Sigmoid colon (tissue), 7 donors: ENCODE results near the gene METTL14. TPM values are rescaled to one million over a fixed set of nuclear protein-coding genes. Genes with fewer than 3 reads are reported as not detected.

Experiments
- DNase-seq: peaks from one replicate; pipeline ENCODE4 v3.0.0-alpha.2; 2019
- H3K27ac ChIP-seq, 4 donors: fragments of 200-600 bp; sonication (generic); one replicate each; pipeline ENCODE4 v1.5.1; 2016 to 2019; ENCODE audit warnings: mild to moderate bottlenecking in 1 of 4
- H3K27me3 ChIP-seq, 3 donors: fragments of 200-600 bp; sonication (generic); one replicate each; pipeline ENCODE4 v1.5.1; 2019; ENCODE audit warnings: mild to moderate bottlenecking in 1 of 3
- H3K36me3 ChIP-seq, 4 donors: fragments of 200-600 bp; sonication (generic); one replicate each; pipeline ENCODE4 v1.5.1; 2016 to 2019
- H3K4me1 ChIP-seq, 4 donors: fragments of 200-600 bp; sonication (generic); one replicate each; pipeline ENCODE4 v1.5.1; 2017 to 2019
- H3K4me3 ChIP-seq, 4 donors: fragments of 200-600 bp; sonication (generic); one replicate each; pipeline ENCODE4 v1.5.1; 2017 to 2019; ENCODE audit warnings: mild to moderate bottlenecking in 2 of 4, moderate library complexity in 1 of 4
- H3K9me3 ChIP-seq, 4 donors: fragments of 200-600 bp in 3 of 4; sonication (generic) in 3 of 4; one replicate each; pipeline versions ENCODE4 v1.5.1 to v1.6.1; 2013 to 2019
- EP300 ChIP-seq, 4 donors: sonication (generic); formaldehyde crosslinking; IDR thresholded peaks; one replicate each; pipeline ENCODE4 v1.6.1; 2017; ENCODE audit warnings: antibody characterized with exemption in 4 of 4
- POLR2A ChIP-seq, 2 donors: fragments of 450-650 bp; IDR thresholded peaks; one replicate each; pipeline ENCODE4 v1.6.1; 2016; ENCODE audit warnings: antibody characterized with exemption in 2 of 2, mild to moderate bottlenecking in 2 of 2, moderate library complexity in 2 of 2
- POLR2AphosphoS5 ChIP-seq, 4 donors: sonication (generic); formaldehyde crosslinking; IDR thresholded peaks; one replicate each; pipeline ENCODE4 v1.6.1; 2017; ENCODE audit warnings: antibody characterized with exemption in 4 of 4
- WGBS, 2 donors: extraction: QIAGEN DNeasy Blood & Tissue Kit; methylation state at CpG; one replicate each; pipeline ENCODE4 v1.1.7; 2013; 5-methylcytosine and 5-hydroxymethylcytosine counted together
- intact Hi-C: fragments of 100-400 bp; cut with DNase I; formaldehyde crosslinking; loops from one replicate; pipeline ENCODE4 v1.15.1; 2023
- polyA plus RNA-seq, 3 donors: library from polyadenylated mRNA; stranded (reverse); fragments of 200-250 nt; gene quantifications; one replicate each; pipeline ENCODE4 v1.2.3, GENCODE V29; 2013
- total RNA-seq, 4 donors: library from RNA; depleted of rRNA; stranded (reverse); fragments of >200 nt; gene quantifications; one replicate each; pipeline ENCODE4 v1.1.0, GENCODE V29; 2016
- TF ChIP-seq, protein P1 (sequence below), 4 experiments: fragments of 450-650 bp in 3 of 4; fragments of 200-600 bp in 1 of 4; IDR thresholded peaks; one replicate each; pipeline ENCODE4 v1.5.1; 2016 to 2019; ENCODE audit warnings: antibody characterized with exemption in 4 of 4, mild to moderate bottlenecking in 3 of 4, moderate library complexity in 2 of 4
- donor health status: healthy with polysubstance abuse.
- donor health status: Bipolar disorder and iron deficiency.
- donor health status: healthy.

METTL14 gene
- total and polyA plus RNA-seq, 7 donors: 6.2 to 54.6 (median 13.8) TPM

DNA sequence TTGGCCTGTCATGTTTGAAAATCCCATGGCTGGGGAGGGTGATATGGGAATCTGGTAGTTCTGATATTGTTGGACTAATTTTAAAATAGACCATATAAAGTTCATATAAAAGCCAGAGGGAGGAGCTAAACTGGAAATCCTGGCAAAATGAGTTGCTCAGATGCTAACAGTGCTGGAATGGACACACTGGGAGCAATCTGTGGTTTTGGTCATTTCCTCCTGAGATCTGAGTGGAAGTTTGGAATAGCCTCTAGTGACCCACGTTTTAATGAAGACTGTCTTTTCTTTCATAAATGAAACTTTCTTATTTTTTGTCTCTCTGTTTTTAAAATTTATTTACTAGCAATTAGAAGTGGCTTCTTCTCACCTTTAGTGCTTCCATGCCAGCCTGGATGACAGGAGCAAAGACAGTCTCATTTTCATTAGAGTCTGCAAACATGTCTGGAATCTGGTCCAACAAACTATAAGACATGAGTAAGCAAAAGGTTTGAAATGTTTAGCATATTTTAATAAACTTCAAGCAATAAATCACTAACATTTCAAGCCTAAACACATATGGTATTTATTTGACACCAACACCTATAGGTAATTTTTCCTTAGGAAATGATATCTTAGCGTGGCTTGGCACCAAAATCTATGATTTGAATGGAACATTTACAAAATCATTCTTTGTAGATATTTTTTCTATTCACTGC is 66.6 kb downstream of the METTL14 start:
- Histone ChIP-seq H3K27ac (peak overlapping the region; percentile 50 to 88 (median 85)), H3K4me3 (no peak overlapping the region), H3K9me3 (no peaks in the 10 kb centered on the region), H3K4me1 (peaks cover 0 to 98% (median 67%) of the 10 kb centered on the region in 4 donors), H3K36me3 (peaks cover 0 to 11% (median 5%) of the 10 kb centered on the region in 4 donors), H3K27me3 (no peaks in the 10 kb centered on the region)
- TF ChIP-seq, protein P1, sequence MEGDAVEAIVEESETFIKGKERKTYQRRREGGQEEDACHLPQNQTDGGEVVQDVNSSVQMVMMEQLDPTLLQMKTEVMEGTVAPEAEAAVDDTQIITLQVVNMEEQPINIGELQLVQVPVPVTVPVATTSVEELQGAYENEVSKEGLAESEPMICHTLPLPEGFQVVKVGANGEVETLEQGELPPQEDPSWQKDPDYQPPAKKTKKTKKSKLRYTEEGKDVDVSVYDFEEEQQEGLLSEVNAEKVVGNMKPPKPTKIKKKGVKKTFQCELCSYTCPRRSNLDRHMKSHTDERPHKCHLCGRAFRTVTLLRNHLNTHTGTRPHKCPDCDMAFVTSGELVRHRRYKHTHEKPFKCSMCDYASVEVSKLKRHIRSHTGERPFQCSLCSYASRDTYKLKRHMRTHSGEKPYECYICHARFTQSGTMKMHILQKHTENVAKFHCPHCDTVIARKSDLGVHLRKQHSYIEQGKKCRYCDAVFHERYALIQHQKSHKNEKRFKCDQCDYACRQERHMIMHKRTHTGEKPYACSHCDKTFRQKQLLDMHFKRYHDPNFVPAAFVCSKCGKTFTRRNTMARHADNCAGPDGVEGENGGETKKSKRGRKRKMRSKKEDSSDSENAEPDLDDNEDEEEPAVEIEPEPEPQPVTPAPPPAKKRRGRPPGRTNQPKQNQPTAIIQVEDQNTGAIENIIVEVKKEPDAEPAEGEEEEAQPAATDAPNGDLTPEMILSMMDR (IDR thresholded peaks at IDR 0.05): no peak
- TF ChIP-seq POLR2A (IDR thresholded peaks at IDR 0.05) (no peak), EP300 (IDR thresholded peaks at IDR 0.05) (no peak), POLR2AphosphoS5 (IDR thresholded peaks at IDR 0.05) (no peak)
- no peak for DNase-seq
- intact Hi-C loops: no loop called here
- 90 to 91% methylated on average over 2 of the region's 2 CpGs for WGBS, 2 donors

DNA sequence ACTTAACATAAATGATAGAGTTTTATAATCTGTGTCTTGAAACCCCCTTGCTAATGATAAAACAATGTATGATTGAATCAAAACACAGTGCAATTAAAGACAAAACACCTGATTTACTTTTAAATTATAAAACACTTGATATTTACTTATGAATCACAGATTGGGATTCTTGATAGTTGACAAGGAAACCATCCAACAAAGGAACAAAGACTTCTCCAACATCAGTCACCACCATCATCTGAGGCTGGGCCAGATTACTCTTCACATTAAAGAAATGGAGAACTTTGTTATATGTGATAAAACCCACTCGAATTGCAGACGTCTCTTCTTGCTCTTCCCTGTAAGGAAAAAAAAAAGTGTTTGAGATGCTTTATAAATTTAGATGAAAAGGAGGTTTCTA is 67.4 kb downstream of the METTL14 start:
- TF ChIP-seq EP300 (IDR thresholded peaks at IDR 0.05): no peak
- TF ChIP-seq, protein P1 (IDR thresholded peaks at IDR 0.05): no peak
- DNase-seq: no peak
- peak overlapping the region in 3 of 4 donors; percentile 83 to 88 (median 87) for H3K27ac ChIP-seq
- 73 to 85% methylated on average over 2 of the region's 2 CpGs for WGBS, 2 donors
- H3K27me3 ChIP-seq: no peaks in the 10 kb centered on the region
- intact Hi-C loops: no loop called here
- H3K36me3 ChIP-seq: peaks cover 0 to 11% (median 5%) of the 10 kb centered on the region in 4 donors
- H3K9me3 ChIP-seq: no peaks in the 10 kb centered on the region
- peaks cover 0 to 98% (median 67%) of the 10 kb centered on the region in 4 donors for H3K4me1 ChIP-seq
- no peak overlapping the region for H3K4me3 ChIP-seq

DNA sequence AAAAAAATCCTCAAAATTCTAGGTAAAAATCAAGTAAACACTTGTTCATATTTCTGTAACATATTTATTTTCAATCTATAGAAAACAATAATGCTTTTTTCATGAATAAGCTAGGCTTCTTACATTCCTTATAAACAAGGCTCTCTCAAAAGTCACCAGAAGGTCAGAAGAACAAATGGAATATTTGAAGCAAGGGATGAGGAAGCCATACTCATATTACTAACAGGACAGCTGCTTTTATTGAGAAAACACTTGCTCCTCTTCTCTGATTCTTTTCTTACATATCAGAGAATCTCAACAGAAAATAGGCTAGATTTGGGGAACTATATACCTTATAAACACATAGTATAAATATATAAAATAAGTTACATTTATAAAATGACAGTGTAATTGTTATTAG is 67.9 kb downstream of the METTL14 start:
- intact Hi-C loops: no loop called here
- H3K36me3 ChIP-seq: peaks cover 0 to 11% (median 5%) of the 10 kb centered on the region in 4 donors
- no peak overlapping the region for H3K4me3 ChIP-seq
- TF ChIP-seq EP300 (IDR thresholded peaks at IDR 0.05) (no peak), POLR2AphosphoS5 (IDR thresholded peaks at IDR 0.05) (no peak), POLR2A (IDR thresholded peaks at IDR 0.05) (no peak)
- TF ChIP-seq, protein P1 (IDR thresholded peaks at IDR 0.05): no peak
- no peaks in the 10 kb centered on the region for H3K27me3 ChIP-seq
- peak overlapping the region; percentile 83 to 88 (median 85) for H3K27ac ChIP-seq
- peaks cover 0 to 99% (median 69%) of the 10 kb centered on the region in 4 donors for H3K4me1 ChIP-seq
- no peak for DNase-seq
- H3K9me3 ChIP-seq: no peaks in the 10 kb centered on the region

DNA sequence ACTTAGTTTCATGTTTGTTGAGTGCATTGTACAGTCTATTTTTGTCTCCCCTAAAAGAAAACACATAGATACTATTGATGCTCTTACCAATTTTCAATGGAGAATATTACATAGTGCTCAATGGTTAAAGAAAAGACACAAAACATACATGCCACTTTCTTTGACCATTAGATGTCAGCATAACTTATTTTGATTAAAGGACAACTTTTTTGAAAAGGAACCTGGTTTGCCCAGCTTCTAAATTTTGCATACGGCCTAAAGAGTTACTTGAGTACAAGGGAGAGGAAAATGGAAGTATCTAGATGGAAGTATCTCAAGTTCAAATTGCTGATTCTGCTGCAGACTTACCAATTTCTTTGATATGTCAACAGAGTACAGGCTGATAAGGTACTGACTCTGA is 68.5 kb downstream of the METTL14 start:
- intact Hi-C loops: no loop called here

More for the DNA sequence above, 68.5 kb downstream of the METTL14 start:
- H3K27me3 ChIP-seq: no peaks in the 10 kb centered on the region
- WGBS, 2 donors: 86 to 93% methylated on average over 1 of the region's 1 CpG
- no peak for DNase-seq
- H3K4me1 ChIP-seq: peaks cover 0 to 99% (median 71%) of the 10 kb centered on the region in 4 donors
- no peak overlapping the region for H3K4me3 ChIP-seq
- TF ChIP-seq EP300 (IDR thresholded peaks at IDR 0.05) (no peak), POLR2A (IDR thresholded peaks at IDR 0.05) (no peak), POLR2AphosphoS5 (IDR thresholded peaks at IDR 0.05) (no peak)
- TF ChIP-seq, protein P1 (IDR thresholded peaks at IDR 0.05): no peak
- no peaks in the 10 kb centered on the region for H3K9me3 ChIP-seq
- H3K36me3 ChIP-seq: peaks cover 0 to 11% (median 5%) of the 10 kb centered on the region in 4 donors
- peak overlapping the region; percentile 83 to 88 (median 85) for H3K27ac ChIP-seq
